ENCODE data around the gene FBXL20. TPM values are rescaled to one million over a fixed set of nuclear protein-coding genes. Genes with fewer than 3 reads are reported as not detected.
"Not testable (repeated sequence)": the region's sequence is repeated elsewhere in the genome, so short reads cannot be mapped to it uniquely, and the experiment has no call there.

The FBXL20 gene
- total RNA-seq, 2 experiments from 2014 or later = 14.2 to 15.4 TPM

GRCh38 chr17:39404542-39405378 is 3.3 kb upstream of the FBXL20 start:
- peak; percentile 56 for DNase-seq
- no peaks in the 10 kb centered on the region for H3K9me3 Mint-ChIP-seq
- intact Hi-C loops (cut with micrococcal nuclease) = loop anchor here (1.0 to 10.0 kb wide), 7 partner anchors 47 to 693 kb away; partner anchors contain the start of genes LASP1, LRRC3C, MED1 and ORMDL3
- CTCF ChIA-PET = interaction anchor here (0.6 kb wide), 4 partner anchors 25 to 488 kb away, joined by 3 to 7 read pairs (median 4); no protein-coding TSS in a partner anchor
- H3K4me1 Mint-ChIP-seq (ENCODE audit: low read depth) = peaks cover 52% of the 10 kb centered on the region
- peaks cover 25% of the 10 kb centered on the region for H3K36me3 Mint-ChIP-seq (ENCODE audit: low read depth)
- no peak overlapping the region for H3K4me3 Mint-ChIP-seq
- peak overlapping the region; percentile 95 for H3K27ac Mint-ChIP-seq
- H3K27me3 Mint-ChIP-seq (ENCODE audit: low read depth) = no peaks in the 10 kb centered on the region

- Mint-ChIP-seq H3K27me3 (ENCODE audit: low read depth) (no peaks in the 10 kb centered on the region), H3K27ac (peak overlapping the region; percentile 42), H3K9me3 (no peaks in the 10 kb centered on the region), H3K36me3 (ENCODE audit: low read depth) (peaks cover 10% of the 10 kb centered on the region), H3K4me3 (peak overlapping the region; percentile 91), H3K4me1 (ENCODE audit: low read depth) (peaks cover 58% of the 10 kb centered on the region)
- CTCF ChIA-PET = no interaction called here
- intact Hi-C loops (cut with micrococcal nuclease) = loop anchor here (1.0 to 10.0 kb wide), 8 partner anchors 58 to 702 kb away; partner anchors contain the start of genes CDK12, LASP1, LRRC3C and ORMDL3
- no peak for DNase-seq
Measured at GRCh38 chr17:39402890-39403605, 1.6 kb upstream of the FBXL20 start.

GRCh38 chr17:39402244-39402889 is 941 bp upstream of the FBXL20 start:
- peaks cover 7% of the 10 kb centered on the region for H3K36me3 Mint-ChIP-seq (ENCODE audit: low read depth)
- CTCF ChIA-PET = no interaction called here
- H3K9me3 Mint-ChIP-seq = no peaks in the 10 kb centered on the region
- no peaks in the 10 kb centered on the region for H3K27me3 Mint-ChIP-seq (ENCODE audit: low read depth)
- peak; percentile 95 for DNase-seq
- peak overlapping the region; percentile 91 for H3K4me3 Mint-ChIP-seq
- peak overlapping the region; percentile 90 for H3K27ac Mint-ChIP-seq
- intact Hi-C loops (cut with micrococcal nuclease) = loop anchor here (1.0 to 10.0 kb wide), 8 partner anchors 59 to 702 kb away; partner anchors contain the start of genes CDK12, LASP1, LRRC3C and ORMDL3
- H3K4me1 Mint-ChIP-seq (ENCODE audit: low read depth) = peaks cover 60% of the 10 kb centered on the region

GRCh38 chr17:39400547-39401411 is 647 bp downstream of the FBXL20 start:
- CTCF ChIA-PET = interaction anchor here (1.6 kb wide), 1 partner anchor 12 kb away, joined by 4 read pairs; no protein-coding TSS in a partner anchor
- peaks cover 55% of the 10 kb centered on the region for H3K4me1 Mint-ChIP-seq (ENCODE audit: low read depth)
- no peaks in the 10 kb centered on the region for H3K9me3 Mint-ChIP-seq
- H3K36me3 Mint-ChIP-seq (ENCODE audit: low read depth) = peaks cover 6% of the 10 kb centered on the region
- H3K27ac Mint-ChIP-seq = peak overlapping the region; percentile 60
- peak overlapping the region; percentile 91 for H3K4me3 Mint-ChIP-seq
- no peaks in the 10 kb centered on the region for H3K27me3 Mint-ChIP-seq (ENCODE audit: low read depth)
- intact Hi-C loops (cut with micrococcal nuclease) = loop anchor here (5.0 to 10.0 kb wide), 6 partner anchors 352 to 697 kb away; partner anchors contain the start of genes LASP1, LRRC3C, ORMDL3 and ZPBP2
- DNase-seq = peak; percentile 22

GRCh38 chr17:39399791-39400190 is 1.6 kb downstream of the FBXL20 start:
- intact Hi-C loops (cut with micrococcal nuclease) = loop anchor here (5.0 to 10.0 kb wide), 6 partner anchors 353 to 698 kb away; partner anchors contain the start of genes LASP1, LRRC3C, ORMDL3 and ZPBP2
- DNase-seq = no peak
- H3K27me3 Mint-ChIP-seq (ENCODE audit: low read depth) = no peaks in the 10 kb centered on the region
- H3K9me3 Mint-ChIP-seq = no peaks in the 10 kb centered on the region
- H3K4me3 Mint-ChIP-seq = peak overlapping the region; percentile 91
- H3K36me3 Mint-ChIP-seq (ENCODE audit: low read depth) = peaks cover 4% of the 10 kb centered on the region
- H3K27ac Mint-ChIP-seq = no peak overlapping the region
- peaks cover 50% of the 10 kb centered on the region for H3K4me1 Mint-ChIP-seq (ENCODE audit: low read depth)
- CTCF ChIA-PET = interaction anchor here (1.1 to 1.6 kb wide), 2 partner anchors 11 to 62 kb away, joined by 3 to 4 read pairs; partner anchors contain the start of gene CDK12

GRCh38 chr17:39393736-39394135 is 7.7 kb downstream of the FBXL20 start:
- no peaks in the 10 kb centered on the region for H3K36me3 Mint-ChIP-seq (ENCODE audit: low read depth)
- H3K9me3 Mint-ChIP-seq = no peaks in the 10 kb centered on the region
- CTCF ChIA-PET = interaction anchor here (0.6 to 1.9 kb wide), 2 partner anchors 104 to 158 kb away, joined by 4 to 7 read pairs; no protein-coding TSS in a partner anchor

GRCh38 chr17:39391448-39391847 is 10.0 kb downstream of the FBXL20 start:
- Mint-ChIP-seq H3K4me3 (no peak overlapping the region), H3K36me3 (ENCODE audit: low read depth) (no peaks in the 10 kb centered on the region), H3K27ac (no peak overlapping the region), H3K9me3 (no peaks in the 10 kb centered on the region), H3K4me1 (ENCODE audit: low read depth) (peaks cover 13% of the 10 kb centered on the region), H3K27me3 (ENCODE audit: low read depth) (no peaks in the 10 kb centered on the region)
- DNase-seq = no peak
- intact Hi-C loops (cut with micrococcal nuclease) = no loop called here
- CTCF ChIA-PET = interaction anchor here (1.6 kb wide), 1 partner anchor 19 kb away, joined by 3 read pairs; no protein-coding TSS in a partner anchor

More at GRCh38 chr17:39393736-39394135, 7.7 kb downstream of the FBXL20 start:
- no peak for DNase-seq
- Mint-ChIP-seq H3K4me3 (no peak overlapping the region), H3K27me3 (ENCODE audit: low read depth) (no peaks in the 10 kb centered on the region), H3K27ac (no peak overlapping the region), H3K4me1 (ENCODE audit: low read depth) (peaks cover 19% of the 10 kb centered on the region)
- intact Hi-C loops (cut with micrococcal nuclease) = no loop called here

GRCh38 chr17:39385040-39385439 is 16.4 kb downstream of the FBXL20 start:
- H3K9me3 Mint-ChIP-seq = no peaks in the 10 kb centered on the region
- DNase-seq = no peak
- H3K27ac Mint-ChIP-seq = no peak overlapping the region
- peaks cover 13% of the 10 kb centered on the region for H3K4me1 Mint-ChIP-seq (ENCODE audit: low read depth)
- H3K27me3 Mint-ChIP-seq (ENCODE audit: low read depth) = no peaks in the 10 kb centered on the region
- CTCF ChIA-PET = interaction anchor here (0.7 kb wide), 1 partner anchor 292 kb away, joined by 3 read pairs; no protein-coding TSS in a partner anchor
- H3K4me3 Mint-ChIP-seq = no peak overlapping the region
- peaks cover 2% of the 10 kb centered on the region for H3K36me3 Mint-ChIP-seq (ENCODE audit: low read depth)
- intact Hi-C loops (cut with micrococcal nuclease) = no loop called here

GRCh38 chr17:39380144-39380543 is 21.3 kb downstream of the FBXL20 start:
- H3K27ac Mint-ChIP-seq = no peak overlapping the region
- CTCF ChIA-PET = interaction anchor here (0.6 to 1.2 kb wide), 3 partner anchors 14 to 107 kb away, joined by 3 to 7 read pairs (median 3); no protein-coding TSS in a partner anchor

GRCh38 chr17:39376434-39376833 is 25.0 kb downstream of the FBXL20 start:
- Mint-ChIP-seq H3K36me3 (ENCODE audit: low read depth) (no peaks in the 10 kb centered on the region), H3K9me3 (no peaks in the 10 kb centered on the region), H3K4me1 (ENCODE audit: low read depth) (peaks cover 28% of the 10 kb centered on the region), H3K4me3 (no peak overlapping the region), H3K27ac (no peak overlapping the region), H3K27me3 (ENCODE audit: low read depth) (no peaks in the 10 kb centered on the region)
- CTCF ChIA-PET = interaction anchor here (0.7 kb wide), 1 partner anchor 132 kb away, joined by 3 read pairs; no protein-coding TSS in a partner anchor
- no peak for DNase-seq
- intact Hi-C loops (cut with micrococcal nuclease) = no loop called here

More at GRCh38 chr17:39380144-39380543, 21.3 kb downstream of the FBXL20 start:
- Mint-ChIP-seq H3K36me3 (ENCODE audit: low read depth) (peaks cover 2% of the 10 kb centered on the region), H3K4me3 (no peak overlapping the region), H3K27me3 (ENCODE audit: low read depth) (no peaks in the 10 kb centered on the region), H3K9me3 (no peaks in the 10 kb centered on the region), H3K4me1 (ENCODE audit: low read depth) (peaks cover 30% of the 10 kb centered on the region)
- intact Hi-C loops (cut with micrococcal nuclease) = no loop called here
- no peak for DNase-seq

- H3K9me3 Mint-ChIP-seq; H3K27me3 Mint-ChIP-seq (ENCODE audit: low read depth); H3K4me1 Mint-ChIP-seq (ENCODE audit: low read depth); intact Hi-C loops (cut with micrococcal nuclease); DNase-seq; H3K4me3 Mint-ChIP-seq; H3K36me3 Mint-ChIP-seq (ENCODE audit: low read depth); H3K27ac Mint-ChIP-seq: not testable (repeated sequence)
- CTCF ChIA-PET = interaction anchor here (0.7 kb wide), 2 partner anchors 71 to 191 kb away, joined by 3 to 4 read pairs; no protein-coding TSS in a partner anchor
Measured at GRCh38 chr17:39367805-39368204, 33.6 kb downstream of the FBXL20 start.

All from activated naive CD4-positive, alpha-beta T cell treated with anti-CD3 and anti-CD28 coated beads for 36 hours (primary cell).